HG03095 (cell line): ENCODE measurements around the gene YARS1.
A peak's percentile ranks its signal among the peaks of the same experiment; 100 is the strongest.

Source experiments
- ATAC-seq: cut with Tn5 transposase; IDR thresholded peaks from one replicate; pipeline ENCODE4 v1.9.1; 2021; ENCODE audit warnings: moderate library complexity; ENCODE audit not compliant: unreplicated experiment

Gene YARS1

DNA sequence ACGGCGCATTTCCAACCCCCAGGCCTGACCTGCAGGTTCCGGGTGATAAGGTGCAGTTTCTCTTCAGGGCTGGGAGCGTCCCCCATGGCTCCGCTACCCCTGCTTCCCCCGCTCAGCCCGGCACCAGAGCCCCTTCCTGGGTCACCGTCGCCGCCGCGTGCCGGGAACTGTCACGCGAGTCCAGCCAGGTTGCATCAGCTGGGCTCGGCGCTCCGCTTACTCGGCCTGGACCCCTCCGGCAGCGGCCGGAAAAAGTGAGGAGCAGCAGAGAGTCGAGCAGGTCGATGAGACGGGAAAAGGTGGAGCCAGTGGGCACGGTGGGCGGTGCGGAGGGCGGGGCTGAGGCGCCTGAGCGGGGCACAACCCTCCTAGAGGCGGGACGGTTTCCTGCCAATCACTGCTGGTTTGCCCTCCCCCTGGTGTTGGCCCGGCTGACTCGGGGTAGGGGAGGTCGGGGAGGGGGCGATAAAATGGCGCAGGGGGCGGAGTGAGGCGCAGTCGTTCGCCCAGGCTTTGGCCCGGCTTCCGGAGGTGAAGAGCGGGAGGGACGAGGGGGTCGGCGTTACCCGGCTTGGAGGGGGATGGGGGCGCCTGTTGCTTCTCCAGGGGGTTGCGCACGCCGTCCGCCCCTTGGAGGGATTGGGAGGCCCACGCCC is at the start of gene YARS1, which contains the start of gene S100PBP:
Gene YARS1 (minus strand): TSS at position 200 of the 656 bp plus-strand sequence. CDS start 114 bp downstream, at position 86.
Gene S100PBP (plus strand): TSS at position 495 of the 656 bp plus-strand sequence. CDS start 8,447 bp downstream, outside the sequence.
- peak; percentile 76 for ATAC-seq

- ATAC-seq: no peak
Observed at GRCh38 chr1:32865639-32866405, 48.7 kb upstream of the YARS1 start.

DNA sequence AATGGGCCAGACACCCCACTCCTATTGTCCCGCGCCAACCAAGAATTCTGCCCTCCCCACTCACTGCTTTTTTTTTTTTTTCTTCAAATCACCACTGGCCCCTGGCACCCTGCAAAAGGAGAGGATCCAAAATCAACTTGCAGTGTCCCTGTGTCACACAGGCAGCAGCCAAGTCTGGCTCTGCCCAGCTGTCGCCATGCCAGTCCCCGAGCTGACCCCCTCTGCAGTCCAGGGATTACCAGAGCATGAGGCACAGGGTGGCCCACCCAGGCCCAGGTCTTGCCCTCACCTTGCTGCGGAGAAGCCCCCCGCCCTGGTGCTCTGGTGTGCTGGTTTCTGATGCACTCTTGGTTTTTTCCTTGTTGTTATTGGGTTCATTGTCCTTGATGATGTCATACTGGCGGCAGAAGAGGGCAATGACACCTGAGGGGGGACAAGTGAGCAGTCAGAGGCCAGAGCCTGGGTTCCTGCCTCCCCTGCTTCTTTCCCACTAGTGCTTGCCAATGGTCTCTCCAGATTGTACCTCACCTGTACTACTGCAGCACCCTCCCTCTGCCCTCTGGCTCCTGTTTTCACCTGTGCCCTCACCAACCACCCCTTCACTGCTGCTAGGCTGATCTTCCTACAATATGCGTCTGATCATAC is 47.3 kb upstream of the YARS1 start:
- ATAC-seq: no peak

DNA sequence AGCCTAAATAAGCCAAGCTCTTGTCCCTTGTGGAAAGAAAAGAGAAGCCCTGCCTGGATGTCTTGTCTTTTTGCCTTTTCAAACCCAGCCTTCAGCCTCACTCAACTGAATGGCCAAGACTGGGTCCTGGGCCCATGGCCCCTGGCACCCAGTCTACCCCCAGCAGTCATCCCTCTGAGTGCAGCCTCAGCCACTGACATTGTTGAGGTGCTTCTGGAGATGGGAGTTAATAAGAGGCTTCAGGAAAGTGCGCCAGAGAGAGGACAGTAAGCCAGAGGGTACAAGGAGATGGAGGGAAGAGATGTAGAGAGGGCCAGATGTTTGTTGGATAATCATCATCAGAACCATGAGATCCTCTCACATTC is 46.7 kb upstream of the YARS1 start:
- no peak for ATAC-seq

DNA sequence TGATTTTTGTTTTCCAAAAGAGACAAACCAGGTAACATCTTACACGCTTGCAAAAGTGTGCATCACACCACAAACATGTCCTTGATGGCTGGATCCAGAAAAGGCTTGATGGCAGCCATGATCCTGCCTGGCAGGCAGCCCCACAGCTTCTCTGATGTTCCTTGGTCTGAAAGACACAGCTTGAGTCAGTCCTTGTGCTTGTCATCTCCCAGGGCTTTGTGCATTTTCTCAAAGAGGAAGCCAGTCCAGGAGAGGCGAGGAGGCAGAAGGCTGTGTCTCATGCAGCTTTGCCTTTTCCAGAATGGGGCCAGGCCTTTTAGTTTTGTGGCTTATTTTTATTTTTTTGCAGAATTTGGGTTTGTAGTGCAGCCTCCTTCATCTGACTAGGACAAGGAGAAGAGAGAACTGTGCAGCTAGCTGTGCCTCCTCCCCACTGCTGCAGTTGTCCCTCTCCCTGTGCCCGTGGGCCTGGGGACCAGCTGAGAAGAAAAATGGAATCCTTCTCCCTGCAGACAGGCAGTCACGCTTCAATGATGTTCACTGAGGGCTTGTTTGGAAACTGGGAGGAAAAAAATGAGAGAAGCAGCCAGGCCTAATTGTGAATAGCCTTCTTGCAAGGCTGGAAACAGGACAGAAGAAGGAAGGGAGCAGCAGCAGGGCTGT is 46.2 kb upstream of the YARS1 start:
- no peak for ATAC-seq

- no peak for ATAC-seq
Observed at GRCh38 chr1:32861904-32862695, 44.9 kb upstream of the YARS1 start.

GRCh38 chr1:32860566-32860965 is 43.4 kb upstream of the YARS1 start:
- ATAC-seq: no peak

- ATAC-seq: no peak
Observed at GRCh38 chr1:32859915-32860314, 42.8 kb upstream of the YARS1 start.

GRCh38 chr1:32858791-32859190 is 41.6 kb upstream of the YARS1 start:
- no peak for ATAC-seq

DNA sequence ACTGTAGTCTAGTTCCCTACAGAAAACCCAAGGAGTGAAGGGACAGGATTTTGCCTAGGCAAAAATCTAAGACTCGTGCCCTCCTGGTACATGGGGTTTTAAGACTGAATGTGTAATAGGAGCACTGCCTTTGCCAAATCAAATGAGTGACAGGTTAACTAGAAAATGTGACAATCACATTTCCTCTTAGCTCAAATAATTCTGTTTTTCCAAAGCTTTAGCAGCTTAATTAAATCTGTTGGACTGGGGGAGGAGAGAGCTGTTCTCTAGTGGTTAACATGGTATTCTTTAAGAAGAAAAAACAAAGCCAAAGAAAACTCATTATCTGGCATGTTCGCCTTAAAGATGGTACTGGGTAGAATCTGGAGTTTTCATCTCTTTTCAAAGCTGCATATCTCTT is 41.0 kb upstream of the YARS1 start:
- no peak for ATAC-seq

- no peak for ATAC-seq
Observed at GRCh38 chr1:32855861-32856617, 38.9 kb upstream of the YARS1 start.

DNA sequence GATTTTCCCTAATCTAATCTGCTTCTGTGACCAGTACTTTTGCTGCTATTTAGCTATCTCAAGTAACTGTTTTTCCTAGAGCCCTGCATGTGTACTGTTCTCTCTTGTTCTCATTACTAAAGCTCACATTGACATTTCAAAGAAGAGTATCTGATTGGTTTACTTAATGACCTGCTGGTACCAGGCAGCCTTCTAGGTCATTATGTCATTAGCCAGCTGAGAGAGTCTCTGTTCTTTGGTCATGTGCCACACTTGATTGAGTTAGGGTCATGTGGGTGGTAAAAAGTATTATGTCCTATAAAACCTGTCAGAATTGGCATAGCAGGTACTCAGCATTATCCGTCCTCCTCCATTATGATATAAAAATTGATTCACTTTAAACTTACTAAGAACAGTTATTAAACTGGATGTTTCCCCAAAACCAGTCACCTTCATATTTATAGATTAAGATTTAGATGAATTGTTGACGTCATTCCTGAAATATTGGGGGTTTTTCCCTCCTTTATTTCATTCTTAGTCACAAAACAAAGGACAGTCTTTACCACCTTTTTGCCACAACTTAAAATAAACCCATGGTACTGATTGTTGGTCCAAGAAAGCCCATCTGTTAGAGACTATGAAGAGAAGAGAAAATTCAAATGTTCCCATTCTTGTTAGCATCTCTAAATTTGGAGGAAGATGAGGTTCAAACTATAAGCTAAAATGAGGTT is 31.4 kb upstream of the YARS1 start:
- ATAC-seq: no peak

GRCh38 chr1:32831878-32832277 is 14.7 kb upstream of the YARS1 start:
- ATAC-seq: no peak

GRCh38 chr1:32830092-32830852 is 13.1 kb upstream of the YARS1 start:
- ATAC-seq: no peak

DNA sequence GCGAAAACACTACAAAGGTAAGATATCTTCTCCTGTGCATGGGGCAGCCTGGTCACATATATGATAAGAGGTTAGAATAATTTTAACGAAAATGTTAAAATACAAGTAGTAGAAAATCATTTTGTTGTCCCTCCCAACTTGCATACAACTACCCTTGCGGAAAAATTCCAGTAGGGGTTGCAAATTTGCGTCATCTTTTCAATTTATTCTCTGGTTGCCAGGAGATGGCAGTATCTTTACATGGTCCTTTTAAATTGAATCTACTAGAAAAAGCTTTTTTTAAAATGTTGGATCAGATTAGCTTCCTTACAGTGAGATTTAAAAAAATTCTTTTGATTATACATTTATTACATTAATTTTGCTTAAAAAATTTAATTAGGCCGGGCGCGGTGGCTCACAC is 11.2 kb upstream of the YARS1 start:
- no peak for ATAC-seq

GRCh38 chr1:32825181-32825580 is 8.0 kb upstream of the YARS1 start:
- no peak for ATAC-seq

DNA sequence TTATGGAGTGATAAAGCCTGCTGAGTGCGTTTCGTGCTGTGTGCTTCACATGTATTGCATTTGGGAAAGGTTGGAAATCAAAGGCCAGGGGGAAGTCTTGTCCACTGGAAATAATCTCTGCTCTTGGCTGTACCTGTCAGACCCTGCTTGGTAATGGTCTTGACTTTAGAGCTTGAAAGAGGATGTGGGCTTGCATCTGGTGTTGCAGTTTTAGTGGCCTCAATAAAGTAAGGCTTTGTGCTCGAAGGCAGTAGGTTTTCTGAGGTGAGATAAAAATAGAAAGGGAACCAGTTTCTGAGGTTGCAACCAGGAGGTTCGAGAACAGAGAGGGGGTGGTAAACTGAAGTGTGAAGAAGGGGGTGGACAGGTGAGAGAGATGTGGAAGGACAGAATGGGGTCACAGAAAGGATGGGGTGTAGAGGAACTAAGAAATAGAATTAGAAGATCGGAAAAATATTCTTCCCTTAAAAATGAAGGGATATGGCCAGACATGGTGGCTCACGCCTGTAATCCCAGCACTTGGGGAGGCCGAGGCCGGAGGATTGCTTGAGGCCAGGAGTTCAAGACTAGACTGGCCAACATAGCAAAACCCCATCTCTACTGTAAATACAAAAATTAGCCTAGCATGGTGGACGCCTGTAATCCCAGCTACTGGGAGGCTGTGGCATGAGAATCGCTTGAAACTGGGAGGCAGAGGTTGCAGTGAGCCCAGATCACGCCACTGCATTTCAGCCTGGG is 1.8 kb upstream of the YARS1 start:
- ATAC-seq: peak; percentile 37
